Measurements from ENCODE around the gene ASRGL1. TPM values are rescaled to one million over a fixed set of nuclear protein-coding genes. Genes with fewer than 3 reads are reported as not detected.
"Not testable (repeated sequence)": the region's sequence is repeated elsewhere in the genome, so short reads cannot be mapped to it uniquely, and the experiment has no call there.

The ASRGL1 gene
- total RNA-seq, 4 donors from 2014 or later, result 2.1 to 11.6 (median 6.7) TPM

- Histone ChIP-seq H3K27me3 (peaks cover 0 to 6% (median 0%) of the 10 kb centered on the region in 4 donors), H3K9me3 (no peaks in the 10 kb centered on the region), H3K4me3 (peak overlapping the region; percentile 61 to 83 (median 74)), H3K4me1 (peaks cover 4 to 24% (median 16%) of the 10 kb centered on the region in 4 donors), H3K27ac (replicated peaks in 1 of 4) (peak overlapping the region in 2 of 4 donors; percentile 58 to 67), H3K36me3 (no peaks in the 10 kb centered on the region)
- intact Hi-C loops (cut with DNase I), result no loop called here
- 31% methylated on average over 1 of the region's 1 CpG for WGBS
- TF ChIP-seq POLR2A (IDR thresholded peaks at IDR 0.05; ENCODE audit: low read depth) (no peak), EP300 (IDR thresholded peaks at IDR 0.05) (no peak), POLR2AphosphoS5 (IDR thresholded peaks at IDR 0.05) (no peak)
- TF ChIP-seq, protein P1, sequence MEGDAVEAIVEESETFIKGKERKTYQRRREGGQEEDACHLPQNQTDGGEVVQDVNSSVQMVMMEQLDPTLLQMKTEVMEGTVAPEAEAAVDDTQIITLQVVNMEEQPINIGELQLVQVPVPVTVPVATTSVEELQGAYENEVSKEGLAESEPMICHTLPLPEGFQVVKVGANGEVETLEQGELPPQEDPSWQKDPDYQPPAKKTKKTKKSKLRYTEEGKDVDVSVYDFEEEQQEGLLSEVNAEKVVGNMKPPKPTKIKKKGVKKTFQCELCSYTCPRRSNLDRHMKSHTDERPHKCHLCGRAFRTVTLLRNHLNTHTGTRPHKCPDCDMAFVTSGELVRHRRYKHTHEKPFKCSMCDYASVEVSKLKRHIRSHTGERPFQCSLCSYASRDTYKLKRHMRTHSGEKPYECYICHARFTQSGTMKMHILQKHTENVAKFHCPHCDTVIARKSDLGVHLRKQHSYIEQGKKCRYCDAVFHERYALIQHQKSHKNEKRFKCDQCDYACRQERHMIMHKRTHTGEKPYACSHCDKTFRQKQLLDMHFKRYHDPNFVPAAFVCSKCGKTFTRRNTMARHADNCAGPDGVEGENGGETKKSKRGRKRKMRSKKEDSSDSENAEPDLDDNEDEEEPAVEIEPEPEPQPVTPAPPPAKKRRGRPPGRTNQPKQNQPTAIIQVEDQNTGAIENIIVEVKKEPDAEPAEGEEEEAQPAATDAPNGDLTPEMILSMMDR (IDR thresholded peaks at IDR 0.05), result no peak
- DNase-seq (ENCODE audit: extremely low spot score), result no peak
Observed at GRCh38 chr11:62338218-62338617, 970 bp downstream of the ASRGL1 start.

GRCh38 chr11:62340269-62340901 lies 3.1 kb downstream of the ASRGL1 start:
- H3K4me1 ChIP-seq, result peaks cover 4 to 24% (median 16%) of the 10 kb centered on the region in 4 donors
- H3K9me3 ChIP-seq, result no peaks in the 10 kb centered on the region
- TF ChIP-seq POLR2A (IDR thresholded peaks at IDR 0.05; ENCODE audit: low read depth), result no peak
- TF ChIP-seq, protein P1 (IDR thresholded peaks at IDR 0.05), result peak; percentile 59 to 76 (median 65)
- peak overlapping the region in 2 of 4 donors; percentile 25 to 46 for H3K27ac ChIP-seq (replicated peaks in 1 of 4)
- WGBS, result 59% methylated on average over 6 of the region's 6 CpGs
- no peak for DNase-seq (ENCODE audit: extremely low spot score)
- no peaks in the 10 kb centered on the region for H3K27me3 ChIP-seq
- intact Hi-C loops (cut with DNase I), result loop anchor here (5.0 kb wide), 1 partner anchor 37 kb away; no protein-coding TSS in a partner anchor
- H3K36me3 ChIP-seq, result no peaks in the 10 kb centered on the region
- H3K4me3 ChIP-seq, result peak overlapping the region in 1 of 4 donors; percentile 9

DNA sequence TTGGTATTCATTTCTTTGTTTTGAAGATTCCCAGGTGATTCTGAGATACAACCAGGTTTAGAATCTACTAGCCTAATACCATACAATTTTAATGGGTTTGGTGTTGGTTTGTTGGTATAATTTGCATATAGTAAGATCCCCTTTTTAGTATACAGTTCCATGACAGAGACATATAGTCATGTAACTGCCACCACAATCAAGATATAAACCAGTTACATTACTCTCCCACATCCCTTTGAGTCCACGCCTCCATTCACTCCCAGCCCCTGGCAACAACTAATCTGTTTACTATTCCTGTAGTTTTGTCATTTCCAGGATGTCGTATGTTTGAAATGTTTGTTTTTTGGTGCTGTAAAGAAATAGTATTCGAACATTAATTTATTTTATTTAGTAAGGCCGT lies 4.3 kb downstream of the ASRGL1 start:
- TF ChIP-seq EP300 (IDR thresholded peaks at IDR 0.05) (no peak), POLR2AphosphoS5 (IDR thresholded peaks at IDR 0.05) (no peak), POLR2A (IDR thresholded peaks at IDR 0.05; ENCODE audit: low read depth) (no peak)
- TF ChIP-seq, protein P1 (IDR thresholded peaks at IDR 0.05), result no peak
- no peaks in the 10 kb centered on the region for H3K27me3 ChIP-seq
- H3K4me3 ChIP-seq, result no peak overlapping the region
- no peak overlapping the region for H3K27ac ChIP-seq (replicated peaks in 1 of 4)
- 84% methylated on average over 4 of the region's 4 CpGs for WGBS
- H3K9me3 ChIP-seq, result no peaks in the 10 kb centered on the region
- no peaks in the 10 kb centered on the region for H3K36me3 ChIP-seq
- DNase-seq (ENCODE audit: extremely low spot score), result no peak
- H3K4me1 ChIP-seq, result peaks cover 4 to 24% (median 15%) of the 10 kb centered on the region in 4 donors
- intact Hi-C loops (cut with DNase I), result loop anchor here (5.0 kb wide), 1 partner anchor 36 kb away; no protein-coding TSS in a partner anchor

DNA sequence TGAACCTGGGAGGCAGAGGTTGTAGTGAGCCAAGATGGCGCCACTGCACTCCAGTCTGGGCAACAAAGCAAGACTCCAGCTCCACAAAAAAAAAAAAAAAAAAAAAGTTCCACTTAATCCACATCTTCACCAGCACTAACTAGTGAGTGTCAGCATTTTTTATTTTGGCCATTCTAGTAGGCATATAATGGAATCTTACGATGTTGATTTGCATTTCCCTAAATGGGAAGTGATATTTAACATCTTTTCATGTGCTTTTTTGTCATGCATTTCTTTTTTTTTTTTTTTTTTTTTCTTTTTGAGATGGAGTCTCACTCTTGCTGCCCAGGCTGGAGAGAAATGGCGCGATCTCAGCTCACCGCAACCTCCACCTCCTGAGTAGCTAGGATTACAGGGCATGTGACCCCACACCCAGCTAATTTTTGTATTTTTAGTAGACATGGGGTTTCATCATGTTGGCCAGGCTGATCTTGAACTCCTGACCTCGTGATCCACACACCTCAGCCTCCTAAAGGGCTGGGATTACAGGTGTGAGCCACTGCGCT lies 6.5 kb downstream of the ASRGL1 start:
- WGBS, result 89% methylated on average over 7 of the region's 7 CpGs
- not testable (repeated sequence) for H3K4me1 ChIP-seq; H3K27me3 ChIP-seq; H3K27ac ChIP-seq (replicated peaks in 1 of 4); H3K9me3 ChIP-seq; DNase-seq (ENCODE audit: extremely low spot score); H3K36me3 ChIP-seq; H3K4me3 ChIP-seq
- intact Hi-C loops (cut with DNase I), result loop anchor here (5.0 kb wide), 1 partner anchor 34 kb away; no protein-coding TSS in a partner anchor

DNA sequence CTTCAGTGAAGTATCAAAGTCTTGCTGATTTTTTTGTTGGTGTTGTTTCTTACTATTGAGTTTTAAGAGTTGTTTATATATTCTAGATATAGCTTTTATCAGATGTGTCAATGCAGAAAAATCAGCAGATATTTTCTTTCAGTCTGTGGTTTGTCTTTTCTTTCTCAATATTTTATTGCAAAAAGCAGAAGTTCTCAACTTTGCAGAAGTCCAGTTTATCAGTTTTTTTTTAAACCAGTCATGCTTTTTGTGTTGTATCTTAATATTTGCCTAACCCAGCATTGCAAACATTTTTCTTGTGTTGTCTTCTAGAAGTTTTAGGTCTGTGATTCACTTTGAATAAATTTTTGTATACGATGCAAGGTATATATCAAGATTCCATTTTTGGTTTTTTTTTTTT lies 7.0 kb downstream of the ASRGL1 start:
- intact Hi-C loops (cut with DNase I), result loop anchor here (5.0 kb wide), 1 partner anchor 33 kb away; no protein-coding TSS in a partner anchor
- Histone ChIP-seq H3K27ac (replicated peaks in 1 of 4) (no peak overlapping the region), H3K4me3 (no peak overlapping the region), H3K9me3 (no peaks in the 10 kb centered on the region), H3K27me3 (no peaks in the 10 kb centered on the region), H3K36me3 (no peaks in the 10 kb centered on the region), H3K4me1 (peaks cover 0 to 8% (median 4%) of the 10 kb centered on the region in 4 donors)
- 75% methylated on average over 1 of the region's 1 CpG for WGBS
- TF ChIP-seq EP300 (IDR thresholded peaks at IDR 0.05) (no peak), POLR2AphosphoS5 (IDR thresholded peaks at IDR 0.05) (no peak), POLR2A (IDR thresholded peaks at IDR 0.05; ENCODE audit: low read depth) (no peak)
- TF ChIP-seq, protein P1 (IDR thresholded peaks at IDR 0.05), result no peak
- no peak for DNase-seq (ENCODE audit: extremely low spot score)

Data from esophagus muscularis mucosa (tissue), 4 donors.